Measurements from ENCODE around the gene SLC25A30.

Gene SLC25A30

GRCh38 chr13:45417790-45418534 is at the start of gene SLC25A30:
Gene SLC25A30, minus strand, starts transcription at chr13:45418373. Its CDS starts 6,948 bp downstream, at chr13:45411425.
- peak; percentile 90 for DNase-seq (ENCODE audit: low read depth)

- DNase-seq (ENCODE audit: low read depth): no peak
Observed at GRCh38 chr13:45466359-45466758, 48.2 kb upstream of the SLC25A30 start.

- peak; percentile 97 for DNase-seq (ENCODE audit: low read depth)
Observed at GRCh38 chr13:45464687-45465453, 46.7 kb upstream of the SLC25A30 start, which contains the start of gene COG3. Gene COG3, plus strand, starts transcription at chr13:45464939. Its CDS starts 98 bp downstream, at chr13:45465037.

GRCh38 chr13:45464141-45464686 is 46.0 kb upstream of the SLC25A30 start:
- no peak for DNase-seq (ENCODE audit: low read depth)

- DNase-seq (ENCODE audit: low read depth): peak; percentile 66
Observed at GRCh38 chr13:45456196-45456972, 38.2 kb upstream of the SLC25A30 start.

GRCh38 chr13:45454204-45454603 is 36.0 kb upstream of the SLC25A30 start:
- no peak for DNase-seq (ENCODE audit: low read depth)

GRCh38 chr13:45451282-45451681 is 33.1 kb upstream of the SLC25A30 start:
- no peak for DNase-seq (ENCODE audit: low read depth)

GRCh38 chr13:45448965-45449559 is 30.9 kb upstream of the SLC25A30 start:
- DNase-seq (ENCODE audit: low read depth): no peak

- no peak for DNase-seq (ENCODE audit: low read depth)
Observed at GRCh38 chr13:45447050-45447661, 29.0 kb upstream of the SLC25A30 start.

GRCh38 chr13:45446181-45446580 is 28.0 kb upstream of the SLC25A30 start:
- peak; percentile 87 for DNase-seq (ENCODE audit: low read depth)

- no peak for DNase-seq (ENCODE audit: low read depth)
Observed at GRCh38 chr13:45445053-45445452, 26.9 kb upstream of the SLC25A30 start.

- DNase-seq (ENCODE audit: low read depth): peak; percentile 51
Observed at GRCh38 chr13:45441633-45442032, 23.5 kb upstream of the SLC25A30 start.

GRCh38 chr13:45439781-45440462 is 21.7 kb upstream of the SLC25A30 start:
- DNase-seq (ENCODE audit: low read depth): no peak

- no peak for DNase-seq (ENCODE audit: low read depth)
Observed at GRCh38 chr13:45439008-45439407, 20.8 kb upstream of the SLC25A30 start.

- DNase-seq (ENCODE audit: low read depth): no peak
Observed at GRCh38 chr13:45437947-45438346, 19.8 kb upstream of the SLC25A30 start.

- DNase-seq (ENCODE audit: low read depth): no peak
Observed at GRCh38 chr13:45436953-45437352, 18.8 kb upstream of the SLC25A30 start.

GRCh38 chr13:45436332-45436731 is 18.2 kb upstream of the SLC25A30 start:
- no peak for DNase-seq (ENCODE audit: low read depth)

GRCh38 chr13:45434556-45435371 is 16.6 kb upstream of the SLC25A30 start:
- DNase-seq (ENCODE audit: low read depth): no peak

GRCh38 chr13:45433381-45433790 is 15.2 kb upstream of the SLC25A30 start:
- DNase-seq (ENCODE audit: low read depth): no peak
